Body of pancreas (tissue), 4 donors: ENCODE results near the gene CASZ1.

Source experiments
- CTCF ChIP-seq, 7 experiments: fragments of 450-650 bp in 4 of 7; fragments of 200-600 bp in 3 of 7; sonication (generic) in 3 of 7; IDR thresholded peaks; one replicate each; pipeline ENCODE4 v1.5.1; 2016 to 2019; ENCODE audit warnings: antibody characterized with exemption in 7 of 7
- POLR2A ChIP-seq, 3 donors: fragments of 450-650 bp; IDR thresholded peaks; one replicate each; pipeline ENCODE4 v1.6.1; 2016; ENCODE audit warnings: antibody characterized with exemption in 3 of 3, mild to moderate bottlenecking in 2 of 3

- TF ChIP-seq CTCF (IDR thresholded peaks at IDR 0.05): peak in 6 of 7 experiments; percentile 17 to 61 (median 50)
- peak in 1 of 3 donors; percentile 14 for TF ChIP-seq POLR2A (IDR thresholded peaks at IDR 0.05)
These were observed 7.8 kb downstream of the CASZ1 start for GRCh38 chr1:10788592-10789006.
